ENCODE data around the gene PARD3B. TPM values are rescaled to one million over a fixed set of nuclear protein-coding genes. Genes with fewer than 3 reads are reported as not detected.

Gene PARD3B
- total RNA-seq, 2 donors from 2014 or later = 14.7 to 25.0 TPM

GRCh38 chr2:205435970-205436369 is 890.7 kb downstream of the PARD3B start:
- 96% methylated on average over 4 of the region's 4 CpGs for WGBS
- Histone ChIP-seq H3K9me3 (no peaks in the 10 kb centered on the region), H3K27me3 (replicated peaks; ENCODE audit: insufficient read depth) (no peaks in the 10 kb centered on the region), H3K4me1 (replicated peaks) (no peaks in the 10 kb centered on the region), H3K36me3 (no peaks in the 10 kb centered on the region), H3K4me3 (no peak overlapping the region), H3K27ac (no peak overlapping the region)
- intact Hi-C loops (cut with DNase I) = no loop called here
- TF ChIP-seq POLR2A (IDR thresholded peaks at IDR 0.05) (no peak), POLR2AphosphoS5 (IDR thresholded peaks at IDR 0.05) (no peak), CTCF (IDR thresholded peaks at IDR 0.05) (no peak)
- DNase-seq (ENCODE audit: low spot score) = no peak

- Histone ChIP-seq H3K4me1 (replicated peaks) (no peaks in the 10 kb centered on the region), H3K9me3 (no peaks in the 10 kb centered on the region), H3K27me3 (replicated peaks; ENCODE audit: insufficient read depth) (no peaks in the 10 kb centered on the region), H3K4me3 (no peak overlapping the region), H3K27ac (no peak overlapping the region), H3K36me3 (no peaks in the 10 kb centered on the region)
- intact Hi-C loops (cut with DNase I) = no loop called here
- 75% methylated on average over 2 of the region's 2 CpGs for WGBS
- TF ChIP-seq CTCF (IDR thresholded peaks at IDR 0.05) (no peak), POLR2AphosphoS5 (IDR thresholded peaks at IDR 0.05) (no peak), POLR2A (IDR thresholded peaks at IDR 0.05) (no peak)
- DNase-seq (ENCODE audit: low spot score) = no peak
Observed at GRCh38 chr2:205438241-205438640, 893.0 kb downstream of the PARD3B start.

GRCh38 chr2:205439621-205440020 is 894.3 kb downstream of the PARD3B start:
- no peaks in the 10 kb centered on the region for H3K27me3 ChIP-seq (replicated peaks; ENCODE audit: insufficient read depth)
- 85% methylated on average over 2 of the region's 2 CpGs for WGBS

GRCh38 chr2:205441524-205441923 is 896.2 kb downstream of the PARD3B start:
- no peaks in the 10 kb centered on the region for H3K4me1 ChIP-seq (replicated peaks)
- no peak for DNase-seq (ENCODE audit: low spot score)
- TF ChIP-seq CTCF (IDR thresholded peaks at IDR 0.05) = no peak
- no peak for TF ChIP-seq POLR2A (IDR thresholded peaks at IDR 0.05)
- no peak for TF ChIP-seq POLR2AphosphoS5 (IDR thresholded peaks at IDR 0.05)
- H3K36me3 ChIP-seq = no peaks in the 10 kb centered on the region
- no peaks in the 10 kb centered on the region for H3K9me3 ChIP-seq
- no peak overlapping the region for H3K4me3 ChIP-seq
- intact Hi-C loops (cut with DNase I) = no loop called here
- H3K27me3 ChIP-seq (replicated peaks; ENCODE audit: insufficient read depth) = no peaks in the 10 kb centered on the region
- H3K27ac ChIP-seq = no peak overlapping the region

More at GRCh38 chr2:205439621-205440020, 894.3 kb downstream of the PARD3B start:
- Histone ChIP-seq H3K27ac (no peak overlapping the region), H3K36me3 (no peaks in the 10 kb centered on the region), H3K4me3 (no peak overlapping the region), H3K9me3 (no peaks in the 10 kb centered on the region), H3K4me1 (replicated peaks) (no peaks in the 10 kb centered on the region)
- no peak for DNase-seq (ENCODE audit: low spot score)
- TF ChIP-seq POLR2A (IDR thresholded peaks at IDR 0.05) (no peak), POLR2AphosphoS5 (IDR thresholded peaks at IDR 0.05) (no peak), CTCF (IDR thresholded peaks at IDR 0.05) (no peak)
- intact Hi-C loops (cut with DNase I) = no loop called here

- intact Hi-C loops (cut with DNase I) = no loop called here
- no peak overlapping the region for H3K4me3 ChIP-seq
- H3K9me3 ChIP-seq = no peaks in the 10 kb centered on the region
- no peak overlapping the region for H3K27ac ChIP-seq
- H3K4me1 ChIP-seq (replicated peaks) = no peaks in the 10 kb centered on the region
- no peak for DNase-seq (ENCODE audit: low spot score)
- no peaks in the 10 kb centered on the region for H3K27me3 ChIP-seq (replicated peaks; ENCODE audit: insufficient read depth)
- H3K36me3 ChIP-seq = no peaks in the 10 kb centered on the region
- TF ChIP-seq POLR2A (IDR thresholded peaks at IDR 0.05) (no peak), CTCF (IDR thresholded peaks at IDR 0.05) (no peak), POLR2AphosphoS5 (IDR thresholded peaks at IDR 0.05) (no peak)
Observed at GRCh38 chr2:205448189-205448588, 902.9 kb downstream of the PARD3B start.

Data from prostate gland (tissue), 2 donors.